HCT116 (cell line): ENCODE data around the gene LIPT2. TPM values are rescaled to one million over a fixed set of nuclear protein-coding genes. Genes with fewer than 3 reads are reported as not detected.

Experiments
- ATAC-seq: fragments of 200-7000 bp; cut with Tn5 transposase; 2 replicates; pipeline ENCODE4 v1.9.1; 2020; ENCODE audit warnings: mild to moderate bottlenecking, moderate library complexity
- BruUV-seq: library from RNA; stranded (reverse); fragments of 400-500 nt; replicated peaks from 2 replicates; lab custom pipeline; 2021; lab: Mats Ljungman, UMichigan
- CTCF ChIA-PET: fragments of 300-600 bp; sonication (Branson Sonifier 250); formaldehyde crosslinking; loops from one replicate; lab custom pipeline; 2021; ENCODE audit warnings: antibody characterized with exemption; lab: Charles Lee
- POLR2A ChIA-PET: fragments of 300-600, 350-600 bp; sonication (Branson Sonifier 250); formaldehyde crosslinking; loops from one replicate; lab custom pipeline; 2021; ENCODE audit warnings: antibody characterized with exemption; lab: Charles Lee
- RAD21 ChIA-PET, 2 experiments: fragments of 300-600 bp; sonication (Branson Sonifier 250); formaldehyde crosslinking; loops; one replicate each; lab custom pipeline; 2023; ENCODE audit warnings: low total read pairs in 2 of 2; ENCODE audit not compliant: uncharacterized antibody in 2 of 2, unreplicated experiment in 2 of 2, low non-redundant PET in 1 of 2; lab: Charles Lee
- DNase-seq: peaks from one replicate; pipeline ENCODE4 v3.0.0-alpha.2; 2010; ENCODE audit warnings: low read depth, low spot score
- H2AFZ ChIP-seq: fragments of 200-600 bp; shearing (Covaris generic), sonication (generic); 2 replicates; pipeline ENCODE4 v1.6.1; 2017; ENCODE audit warnings: low read depth, mixed run types, mixed read lengths, antibody characterized with exemption, low read length; ENCODE audit not compliant: poor library complexity, severe bottlenecking
- H3K27ac ChIP-seq: 2 replicates; pipeline ENCODE4 v1.5.1; 2012; ENCODE audit warnings: low read depth, low read length
- H3K27me3 ChIP-seq: fragments of 200-600 bp; sonication (generic); 2 replicates; pipeline ENCODE4 v1.6.1; 2016; ENCODE audit warnings: mixed run types, low read length, mixed read lengths; ENCODE audit not compliant: insufficient read depth
- H3K36me3 ChIP-seq, 2 experiments: fragments of 200-500 bp in 1 of 2; fragments of 200-600 bp in 1 of 2; sonication (Bioruptor generic) in 1 of 2; sonication (generic) in 1 of 2; 2 replicates each; pipeline versions ENCODE4 v1.5.1 to v1.6.1; 2014 to 2016; ENCODE audit warnings: low read length in 2 of 2, inconsistent platforms in 1 of 2, mixed read lengths in 1 of 2, mixed run types in 1 of 2; ENCODE audit not compliant: insufficient read depth in 2 of 2, control insufficient read depth in 1 of 2
- H3K4me1 ChIP-seq, 2 experiments: fragments of 200-600 bp in 1 of 2; sonication (generic) in 1 of 2; 2 replicates each; pipeline versions ENCODE4 v1.5.1 to v1.6.1; 2012 to 2017; ENCODE audit warnings: low read length in 2 of 2, inconsistent platforms in 1 of 2, mild to moderate bottlenecking in 1 of 2, mixed read lengths in 1 of 2, mixed run types in 1 of 2, moderate library complexity in 1 of 2; ENCODE audit not compliant: insufficient read depth in 2 of 2, control insufficient read depth in 1 of 2
- H3K4me2 ChIP-seq: fragments of 200-600 bp; sonication (generic); 2 replicates; pipeline ENCODE4 v1.6.1; 2017; ENCODE audit warnings: mixed run types, low read length, mixed read lengths
- H3K4me3 ChIP-seq, 2 experiments: fragments of 200-600 bp in 1 of 2; sonication (generic) in 1 of 2; replicated peaks in 1 of 2; 2 replicates each; pipeline ENCODE4 v1.5.1; 2011 to 2016; ENCODE audit warnings: low read length in 2 of 2, control low read depth in 1 of 2, low read depth in 1 of 2, mild to moderate bottlenecking in 1 of 2, mixed read lengths in 1 of 2, mixed run types in 1 of 2
- H3K79me2 ChIP-seq: fragments of 200-600 bp; sonication (generic); 2 replicates; pipeline ENCODE4 v1.6.1; 2017; ENCODE audit warnings: mild to moderate bottlenecking, mixed run types, low read length, moderate library complexity, mixed read lengths; ENCODE audit not compliant: insufficient read depth
- H3K9ac ChIP-seq: fragments of 200-600 bp; sonication (generic); 2 replicates; pipeline ENCODE4 v1.6.1; 2016; ENCODE audit warnings: low read length, mixed read lengths
- H3K9me2 ChIP-seq: fragments of 200-600 bp; sonication (generic), shearing (Covaris generic); 2 replicates; pipeline ENCODE4 v1.6.1; 2017; ENCODE audit warnings: mixed run types, mild to moderate bottlenecking, moderate library complexity; ENCODE audit not compliant: insufficient read depth
- H3K9me3 ChIP-seq, 2 experiments: fragments of 200-500 bp in 1 of 2; fragments of 200-600 bp in 1 of 2; sonication (Bioruptor generic) in 1 of 2; sonication (generic) in 1 of 2; 2 replicates each; pipeline ENCODE4 v1.6.1; 2014 to 2017; ENCODE audit warnings: low read length in 2 of 2, mixed read lengths in 2 of 2, inconsistent platforms in 1 of 2, low read depth in 1 of 2, mild to moderate bottlenecking in 1 of 2, mixed run types in 1 of 2, moderate library complexity in 1 of 2; ENCODE audit not compliant: control insufficient read depth in 1 of 2, insufficient read depth in 1 of 2
- H4K20me1 ChIP-seq: fragments of 200-600 bp; sonication (generic), shearing (Covaris generic); 2 replicates; pipeline ENCODE4 v1.6.1; 2017; ENCODE audit warnings: mixed run types, mild to moderate bottlenecking, moderate library complexity; ENCODE audit not compliant: insufficient read depth
- CBX3 ChIP-seq: IDR thresholded peaks from 2 replicates; pipeline ENCODE4 v1.6.1; 2012; ENCODE audit warnings: low read depth
- CEBPB ChIP-seq: IDR thresholded peaks from 2 replicates; pipeline ENCODE4 v1.6.1; 2012; ENCODE audit warnings: low read depth
- EGR1 ChIP-seq: IDR thresholded peaks from 2 replicates; pipeline ENCODE4 v1.6.1; 2012; ENCODE audit warnings: low read depth
- ELF1 ChIP-seq: IDR thresholded peaks from 2 replicates; pipeline ENCODE4 v1.6.1; 2012; ENCODE audit warnings: low read depth, borderline replicate concordance
- EZH2 ChIP-seq: fragments of 200-600 bp; sonication (generic); IDR thresholded peaks from 2 replicates; pipeline ENCODE4 v1.6.1; 2017; ENCODE audit warnings: antibody characterized with exemption, mixed run types
- EZH2phosphoT487 ChIP-seq: fragments of 200-600 bp; IDR thresholded peaks from 2 replicates; pipeline ENCODE4 v1.6.1; 2018; ENCODE audit warnings: antibody characterized with exemption, borderline replicate concordance
- FOSL1 ChIP-seq: IDR thresholded peaks from 2 replicates; pipeline ENCODE4 v1.6.1; 2012; ENCODE audit warnings: low read depth
- JUND ChIP-seq: IDR thresholded peaks from 2 replicates; pipeline ENCODE4 v1.6.1; 2012
- POLR2A ChIP-seq: IDR thresholded peaks from 2 replicates; pipeline ENCODE4 v1.7.0; 2011; ENCODE audit warnings: borderline replicate concordance; ENCODE audit not compliant: insufficient read depth, insufficient read length; ENCODE audit errors: extremely low read depth
- POLR2AphosphoS5 ChIP-seq: IDR thresholded peaks from 2 replicates; pipeline ENCODE4 v1.6.1; 2011; ENCODE audit warnings: mild to moderate bottlenecking, low read depth, low read length, moderate library complexity
- RAD21 ChIP-seq: IDR thresholded peaks from 2 replicates; pipeline ENCODE4 v1.6.1; 2012; ENCODE audit warnings: low read depth, mild to moderate bottlenecking
- ZFX ChIP-seq: fragments of 450-650 bp; IDR thresholded peaks from 2 replicates; pipeline ENCODE4 v1.6.1; 2017
- ZNF274 ChIP-seq: fragments of 200-500 bp; sonication (Bioruptor generic); IDR thresholded peaks from 2 replicates; pipeline ENCODE4 v1.6.1; 2014; ENCODE audit warnings: mild to moderate bottlenecking, low read depth, low read length, inconsistent platforms
- intact Hi-C: fragments of 100-400 bp; cut with micrococcal nuclease; formaldehyde crosslinking; loops from 2 replicates; pipeline ENCODE4 v1.10.0; 2022
- total RNA-seq: library from RNA; stranded (reverse); gene quantifications from one replicate; pipeline ENCODE4 v1.2.1, GENCODE V29; 2021; ENCODE audit not compliant: unreplicated experiment
- TF ChIP-seq, protein P1 (sequence below): IDR thresholded peaks from 2 replicates; pipeline ENCODE4 v1.6.1; 2011; ENCODE audit warnings: mild to moderate bottlenecking, low read length, moderate library complexity; ENCODE audit not compliant: insufficient replicate concordance; ENCODE audit errors: extremely low read depth
- TF ChIP-seq, protein P2 (sequence below), 3 experiments: fragments of 200-600 bp in 1 of 3; sonication (generic) in 1 of 3; IDR thresholded peaks in 2 of 3; conservative IDR thresholded peaks in 1 of 3; 2 replicates each; pipeline ENCODE4 v1.5.1; 2012 to 2017; ENCODE audit warnings: low read depth in 2 of 3, low read length in 2 of 3, antibody characterized with exemption in 1 of 3, borderline replicate concordance in 1 of 3, control low read depth in 1 of 3, mild to moderate bottlenecking in 1 of 3, mixed read lengths in 1 of 3, mixed run types in 1 of 3, moderate library complexity in 1 of 3; ENCODE audit not compliant: insufficient read depth in 1 of 3

The LIPT2 gene
- total RNA-seq, 1 experiment from 2014 or later = 3.4 TPM

DNA sequence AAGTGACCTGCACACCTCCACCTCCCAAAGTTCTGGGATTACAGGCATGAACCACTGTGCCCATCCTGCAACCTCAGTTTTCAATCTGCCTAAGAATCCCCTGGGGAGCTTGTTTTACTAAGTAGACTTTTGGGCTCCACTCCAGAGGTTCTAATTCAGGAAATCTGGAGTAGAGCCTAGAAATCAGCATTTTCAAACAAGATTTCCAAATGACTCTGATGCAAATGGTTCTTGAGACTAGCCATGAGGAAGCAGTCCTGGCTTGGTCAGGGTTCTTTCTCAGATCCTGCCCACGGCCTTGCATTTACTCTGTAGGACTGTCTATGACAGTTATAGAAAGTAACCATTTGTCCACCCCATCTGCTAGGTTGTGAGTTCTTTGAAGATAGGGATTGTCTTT, 24.6 kb downstream of the LIPT2 start:
- Histone ChIP-seq H3K4me2 (no peak overlapping the region), H3K79me2 (no peaks in the 10 kb centered on the region), H3K9me3 (no peaks in the 10 kb centered on the region), H3K27ac (no peak overlapping the region), H3K27me3 (no peaks in the 10 kb centered on the region), H3K36me3 (no peaks in the 10 kb centered on the region), H3K4me1 (peaks cover 2 to 7% of the 10 kb centered on the region in 2 experiments; a peak in 1 of 4 replicates), H2AFZ (no peak overlapping the region), H3K4me3 (no peak overlapping the region), H3K9ac (no peak overlapping the region), H4K20me1 (no peaks in the 10 kb centered on the region), H3K9me2 (no peaks in the 10 kb centered on the region)
- RAD21 ChIA-PET = no interaction called here
- no peak for TF ChIP-seq POLR2AphosphoS5
- TF ChIP-seq, protein P1, sequence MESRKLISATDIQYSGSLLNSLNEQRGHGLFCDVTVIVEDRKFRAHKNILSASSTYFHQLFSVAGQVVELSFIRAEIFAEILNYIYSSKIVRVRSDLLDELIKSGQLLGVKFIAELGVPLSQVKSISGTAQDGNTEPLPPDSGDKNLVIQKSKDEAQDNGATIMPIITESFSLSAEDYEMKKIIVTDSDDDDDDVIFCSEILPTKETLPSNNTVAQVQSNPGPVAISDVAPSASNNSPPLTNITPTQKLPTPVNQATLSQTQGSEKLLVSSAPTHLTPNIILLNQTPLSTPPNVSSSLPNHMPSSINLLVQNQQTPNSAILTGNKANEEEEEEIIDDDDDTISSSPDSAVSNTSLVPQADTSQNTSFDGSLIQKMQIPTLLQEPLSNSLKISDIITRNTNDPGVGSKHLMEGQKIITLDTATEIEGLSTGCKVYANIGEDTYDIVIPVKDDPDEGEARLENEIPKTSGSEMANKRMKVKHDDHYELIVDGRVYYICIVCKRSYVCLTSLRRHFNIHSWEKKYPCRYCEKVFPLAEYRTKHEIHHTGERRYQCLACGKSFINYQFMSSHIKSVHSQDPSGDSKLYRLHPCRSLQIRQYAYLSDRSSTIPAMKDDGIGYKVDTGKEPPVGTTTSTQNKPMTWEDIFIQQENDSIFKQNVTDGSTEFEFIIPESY = no peak
- TF ChIP-seq EZH2 = no peak
- TF ChIP-seq CEBPB = no peak
- TF ChIP-seq ELF1 = no peak
- TF ChIP-seq JUND = no peak
- no peak for TF ChIP-seq CBX3
- TF ChIP-seq, protein P2, sequence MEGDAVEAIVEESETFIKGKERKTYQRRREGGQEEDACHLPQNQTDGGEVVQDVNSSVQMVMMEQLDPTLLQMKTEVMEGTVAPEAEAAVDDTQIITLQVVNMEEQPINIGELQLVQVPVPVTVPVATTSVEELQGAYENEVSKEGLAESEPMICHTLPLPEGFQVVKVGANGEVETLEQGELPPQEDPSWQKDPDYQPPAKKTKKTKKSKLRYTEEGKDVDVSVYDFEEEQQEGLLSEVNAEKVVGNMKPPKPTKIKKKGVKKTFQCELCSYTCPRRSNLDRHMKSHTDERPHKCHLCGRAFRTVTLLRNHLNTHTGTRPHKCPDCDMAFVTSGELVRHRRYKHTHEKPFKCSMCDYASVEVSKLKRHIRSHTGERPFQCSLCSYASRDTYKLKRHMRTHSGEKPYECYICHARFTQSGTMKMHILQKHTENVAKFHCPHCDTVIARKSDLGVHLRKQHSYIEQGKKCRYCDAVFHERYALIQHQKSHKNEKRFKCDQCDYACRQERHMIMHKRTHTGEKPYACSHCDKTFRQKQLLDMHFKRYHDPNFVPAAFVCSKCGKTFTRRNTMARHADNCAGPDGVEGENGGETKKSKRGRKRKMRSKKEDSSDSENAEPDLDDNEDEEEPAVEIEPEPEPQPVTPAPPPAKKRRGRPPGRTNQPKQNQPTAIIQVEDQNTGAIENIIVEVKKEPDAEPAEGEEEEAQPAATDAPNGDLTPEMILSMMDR (IDR thresholded peaks at IDR 0.05 in 2 of 3, conservative IDR thresholded peaks at IDR 0.05 in 1 of 3; ENCODE audit: borderline replicate concordance in 1 of 3, insufficient read depth in 1 of 3, low read depth in 2 of 3, low read length in 2 of 3) = no peak
- no peak for TF ChIP-seq ZNF274
- no peak for TF ChIP-seq EZH2phosphoT487
- TF ChIP-seq ZFX = no peak
- no peak for TF ChIP-seq EGR1
- no peak for TF ChIP-seq FOSL1
- no peak for TF ChIP-seq RAD21
- no peak for TF ChIP-seq POLR2A
- intact Hi-C loops = no loop called here
- DNase-seq (no peak), ATAC-seq (no peak)
- BruUV-seq = no TSS peak
- POLR2A ChIA-PET = interaction anchor here (1.0 kb wide), 1 partner anchor 24 kb away, joined by 3 read pairs; no protein-coding TSS in a partner anchor
- CTCF ChIA-PET = no interaction called here
